DLD1 (cell line): ENCODE data around the gene ASRGL1.

Source experiments
- in situ Hi-C: cut with HindIII; loops from 2 replicates; pipeline ENCODE4 v1.10.0; 2017; ENCODE audit warnings: low sequenced_read_pairs

Gene ASRGL1

DNA sequence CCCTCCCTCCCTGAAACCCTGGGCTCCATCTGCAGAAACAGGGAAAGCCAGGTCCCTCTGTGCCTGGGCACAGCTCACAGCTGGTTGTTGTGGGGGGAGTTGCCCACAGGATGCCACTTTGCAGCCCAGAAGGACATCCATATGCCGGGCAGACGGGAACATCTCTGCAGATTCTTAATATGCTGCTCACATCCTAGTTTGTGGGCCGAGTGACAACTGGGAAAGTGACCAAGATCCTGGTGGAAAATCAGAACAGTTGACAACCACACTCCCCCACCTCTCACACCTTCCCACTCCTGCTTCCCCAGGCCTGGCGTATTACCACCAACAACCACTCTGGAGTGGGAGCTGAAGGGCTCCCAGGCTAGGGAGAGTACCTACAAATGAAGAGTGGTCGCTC is 74.3 kb downstream of the ASRGL1 start:
- in situ Hi-C loops = no loop called here

DNA sequence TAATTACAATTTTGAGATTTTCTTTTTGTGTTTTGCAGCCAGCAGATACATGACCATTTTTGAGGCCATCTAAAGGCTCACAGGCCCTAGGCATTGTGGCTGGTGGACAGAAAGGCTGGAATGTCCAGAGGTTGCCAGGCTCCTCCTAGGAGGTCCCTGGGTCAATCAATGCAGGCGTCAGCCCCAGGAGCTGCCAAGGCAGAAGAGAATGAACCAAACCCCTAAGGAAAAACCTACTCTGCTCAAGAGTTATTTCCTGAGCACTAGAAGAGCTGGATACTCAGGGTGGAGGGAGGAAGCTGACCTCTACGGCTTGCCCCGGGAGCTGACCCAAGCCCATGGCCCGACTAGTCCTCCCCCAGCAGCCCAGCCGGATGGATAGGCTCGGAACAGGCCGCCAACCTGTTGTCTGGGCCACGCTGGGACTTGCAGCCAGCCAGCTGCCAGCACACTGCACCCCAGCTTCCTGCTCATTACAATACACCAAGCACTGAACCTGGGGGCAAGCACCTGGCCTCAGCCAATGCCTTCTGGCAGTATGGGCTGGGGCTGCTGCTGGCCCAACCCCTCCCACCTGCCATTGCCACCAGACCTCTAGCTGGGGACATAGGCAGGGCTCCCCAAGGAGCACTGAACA is 75.9 kb downstream of the ASRGL1 start:
- in situ Hi-C loops = no loop called here

DNA sequence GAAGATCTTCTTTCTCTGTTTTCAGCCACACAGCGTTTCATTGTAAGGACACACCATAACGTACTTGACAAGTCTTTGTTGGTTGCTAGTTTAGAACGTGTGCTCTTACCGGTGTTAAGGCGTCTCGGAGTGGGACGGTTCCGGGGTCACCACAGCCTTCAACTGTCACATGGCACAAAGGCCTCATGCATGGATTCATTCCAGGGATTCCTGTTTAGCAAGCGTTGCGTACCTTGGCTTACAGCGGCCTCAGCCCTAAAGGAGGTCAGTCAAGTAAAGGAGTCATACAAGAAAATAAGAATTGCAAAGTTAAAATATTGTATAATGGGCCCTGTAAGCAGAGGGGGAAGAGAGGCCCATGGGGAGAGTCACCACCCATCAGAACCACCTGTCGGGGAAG is 79.3 kb downstream of the ASRGL1 start:
- in situ Hi-C loops = no loop called here

DNA sequence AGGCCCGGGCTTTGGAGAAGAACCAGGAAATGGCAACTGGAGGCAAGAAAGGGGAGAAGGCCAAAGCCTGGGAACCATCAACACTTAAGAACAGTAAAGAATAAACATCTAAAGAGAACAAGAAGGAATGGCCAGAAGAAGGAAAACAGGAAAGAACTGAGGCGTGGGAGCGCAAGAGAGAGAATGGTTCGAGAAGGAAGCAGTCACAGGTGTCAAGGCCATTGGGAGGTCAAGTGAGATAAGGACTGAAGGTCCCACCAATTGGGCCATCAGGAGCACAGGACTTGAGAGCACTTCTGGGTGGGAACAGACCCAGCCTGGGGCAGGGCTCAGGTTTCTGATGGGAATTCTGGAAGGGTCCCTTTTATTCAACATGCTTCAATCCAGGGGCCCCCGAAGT is 80.9 kb downstream of the ASRGL1 start:
- in situ Hi-C loops = no loop called here

DNA sequence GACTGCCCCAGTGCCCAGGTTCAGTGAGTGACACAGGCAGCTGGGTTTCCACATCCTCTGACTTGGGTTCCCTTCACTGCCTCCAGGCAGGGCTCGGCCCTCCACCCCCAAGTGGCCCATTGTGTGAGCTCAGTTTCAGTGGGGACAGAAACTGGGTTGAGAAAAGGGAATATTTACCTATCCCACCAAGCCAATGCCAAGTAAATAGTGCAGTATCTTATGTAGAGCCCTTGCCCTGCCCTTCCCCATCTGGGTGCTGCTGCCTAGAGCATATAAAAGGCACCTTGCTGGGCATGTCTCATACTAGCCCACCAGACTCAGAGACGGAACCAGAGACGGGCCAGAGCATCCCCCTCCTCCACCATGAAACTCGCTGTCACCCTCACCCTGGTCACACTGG is 81.5 kb downstream of the ASRGL1 start, which contains the start of gene SCGB1A1:
Gene SCGB1A1, plus strand, starts transcription at position 301 of the 400 bp plus-strand sequence. Its CDS starts 63 bp downstream, at position 364.
- in situ Hi-C loops = no loop called here

DNA sequence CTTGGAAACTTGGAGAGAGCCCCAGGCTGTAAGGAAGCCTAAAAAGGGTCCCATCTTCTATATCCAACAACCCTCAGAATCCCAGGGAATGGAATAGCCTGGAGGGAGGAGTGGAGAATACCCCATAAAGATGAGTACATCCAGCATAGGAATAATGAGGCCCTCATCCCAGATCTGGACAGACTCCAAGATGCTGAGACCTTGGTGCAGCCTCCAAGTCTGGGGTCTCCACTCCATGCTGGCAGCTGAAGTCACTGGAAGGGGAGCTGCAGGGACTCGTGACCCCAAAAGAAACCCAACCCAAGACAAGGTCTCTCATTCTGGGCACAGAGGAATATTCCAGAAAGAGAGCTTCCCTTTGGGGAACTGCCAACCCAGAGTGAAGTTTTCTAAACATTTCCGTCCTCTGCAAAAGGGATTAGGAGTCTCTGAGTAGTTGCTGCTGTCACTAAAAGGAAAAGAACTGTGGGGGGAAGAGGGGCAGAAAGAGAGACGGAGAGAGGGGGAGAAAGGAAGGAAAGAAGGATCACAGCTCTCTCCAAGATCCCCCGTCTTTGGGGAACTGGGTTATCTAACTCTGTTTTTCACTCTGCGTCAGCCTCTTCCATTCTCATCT is 82.2 kb downstream of the ASRGL1 start:
- in situ Hi-C loops = no loop called here

DNA sequence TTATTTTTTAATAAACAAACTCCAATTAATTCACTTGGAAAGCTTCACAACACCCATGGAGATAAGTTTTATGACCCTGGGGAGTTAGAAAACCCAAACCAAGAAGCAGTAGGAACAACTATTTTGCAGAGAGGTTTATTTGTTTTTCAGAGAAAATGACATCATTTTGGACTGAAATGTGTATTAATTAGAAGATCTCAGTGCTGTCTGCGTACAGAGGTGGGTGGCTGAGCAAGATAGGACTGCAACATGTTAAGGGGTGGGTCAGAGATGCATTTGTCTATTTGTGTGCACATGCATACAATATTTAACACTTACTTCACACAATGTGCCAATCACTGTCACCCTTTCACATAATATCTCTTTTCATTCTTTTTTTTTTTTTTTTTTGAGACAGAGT is 82.7 kb downstream of the ASRGL1 start:
- in situ Hi-C loops = loop anchor here (10.0 kb wide), 1 partner anchor 255 kb away; the partner anchor contains the start of genes LBHD1, UBXN1 and UQCC3

DNA sequence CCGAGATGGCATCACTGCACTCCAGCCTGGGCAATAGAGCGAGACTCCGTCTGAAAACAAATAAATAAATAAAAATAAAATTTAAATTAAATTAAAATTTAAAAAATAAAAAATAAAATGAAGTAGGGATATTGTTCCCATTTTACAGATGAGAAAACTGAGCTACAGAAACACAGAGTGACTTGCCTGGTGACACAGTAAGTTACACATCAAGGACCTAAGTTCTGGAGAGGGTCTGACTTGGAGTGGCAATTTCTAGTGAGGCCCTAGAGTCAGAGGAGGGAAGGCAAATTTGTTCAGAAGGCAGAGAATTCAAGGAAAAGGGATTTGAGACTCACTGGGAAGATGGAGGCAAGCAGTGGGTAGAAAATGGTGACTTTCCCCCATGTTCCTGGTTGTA is 83.6 kb downstream of the ASRGL1 start:
- in situ Hi-C loops = loop anchor here (10.0 kb wide), 1 partner anchor 254 kb away; the partner anchor contains the start of genes LBHD1, UBXN1 and UQCC3

DNA sequence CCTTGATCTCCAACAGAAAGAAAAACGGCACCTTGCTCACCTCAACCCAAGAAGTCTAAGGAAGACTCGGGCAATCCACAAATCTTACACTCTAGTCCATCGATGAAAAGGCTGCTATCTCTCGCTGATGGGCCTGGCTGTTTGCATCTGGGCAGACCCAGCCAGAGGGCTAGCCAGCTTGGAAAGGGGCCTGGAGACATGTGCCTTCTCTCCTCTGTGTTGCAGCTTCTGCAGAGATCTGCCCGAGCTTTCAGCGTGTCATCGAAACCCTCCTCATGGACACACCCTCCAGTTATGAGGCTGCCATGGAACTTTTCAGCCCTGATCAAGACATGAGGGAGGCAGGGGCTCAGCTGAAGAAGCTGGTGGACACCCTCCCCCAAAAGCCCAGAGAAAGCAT is 84.7 kb downstream of the ASRGL1 start:
- in situ Hi-C loops = loop anchor here (10.0 kb wide), 1 partner anchor 253 kb away; the partner anchor contains the start of genes LBHD1, UBXN1 and UQCC3

DNA sequence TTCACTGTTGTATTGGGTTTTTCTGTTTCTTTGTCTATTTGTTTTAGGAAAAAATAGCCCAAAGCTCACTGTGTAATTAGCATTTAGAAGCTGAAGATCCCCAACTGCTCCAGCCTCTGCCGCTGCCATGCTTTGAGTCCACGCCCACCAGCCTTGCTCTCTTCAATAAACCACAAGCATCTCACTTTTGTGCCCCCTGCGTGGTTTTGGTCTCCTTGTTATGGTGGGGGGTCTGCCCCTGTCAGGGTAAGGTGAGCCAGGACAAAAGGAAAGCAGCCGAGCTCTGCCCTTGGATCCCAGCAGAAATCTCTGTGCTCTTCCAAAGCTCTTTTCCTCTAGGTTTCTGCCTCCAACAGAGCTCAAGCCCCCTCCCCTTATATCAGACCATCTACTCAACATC is 85.8 kb downstream of the ASRGL1 start:
- in situ Hi-C loops = loop anchor here (10.0 kb wide), 1 partner anchor 252 kb away; the partner anchor contains the start of genes LBHD1, UBXN1 and UQCC3

DNA sequence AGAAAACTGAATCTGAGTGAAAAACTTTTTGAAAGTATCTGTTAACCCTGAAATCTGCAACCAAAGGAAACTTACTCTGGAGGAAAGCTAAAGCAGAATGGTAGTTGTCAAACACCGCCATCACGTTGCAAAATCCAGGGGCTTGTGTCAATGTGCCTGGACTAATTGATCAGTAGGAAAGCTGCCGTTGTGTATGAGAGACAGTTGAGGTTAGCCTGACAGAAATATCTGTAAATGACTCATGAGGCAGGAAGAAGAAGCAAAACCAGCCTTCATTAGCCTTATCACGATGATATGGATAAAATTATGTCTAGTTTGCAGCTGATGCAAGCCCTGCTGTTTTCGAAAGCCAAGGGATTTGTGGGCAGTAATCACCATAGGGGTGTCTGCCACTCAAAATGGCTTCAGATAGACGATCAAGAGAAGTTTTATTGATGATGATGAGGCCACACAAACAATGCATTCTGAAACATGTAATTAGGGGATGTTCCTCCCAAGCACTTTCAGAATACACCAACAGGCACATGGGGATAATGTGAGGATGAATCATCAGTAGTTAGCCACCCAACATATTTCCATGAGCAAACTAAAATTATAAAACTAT is 90.5 kb downstream of the ASRGL1 start:
- in situ Hi-C loops = loop anchor here (10.0 to 25.0 kb wide), 2 partner anchors 135 to 247 kb away; partner anchors contain the start of genes EEF1G, LBHD1, UBXN1 and UQCC3

DNA sequence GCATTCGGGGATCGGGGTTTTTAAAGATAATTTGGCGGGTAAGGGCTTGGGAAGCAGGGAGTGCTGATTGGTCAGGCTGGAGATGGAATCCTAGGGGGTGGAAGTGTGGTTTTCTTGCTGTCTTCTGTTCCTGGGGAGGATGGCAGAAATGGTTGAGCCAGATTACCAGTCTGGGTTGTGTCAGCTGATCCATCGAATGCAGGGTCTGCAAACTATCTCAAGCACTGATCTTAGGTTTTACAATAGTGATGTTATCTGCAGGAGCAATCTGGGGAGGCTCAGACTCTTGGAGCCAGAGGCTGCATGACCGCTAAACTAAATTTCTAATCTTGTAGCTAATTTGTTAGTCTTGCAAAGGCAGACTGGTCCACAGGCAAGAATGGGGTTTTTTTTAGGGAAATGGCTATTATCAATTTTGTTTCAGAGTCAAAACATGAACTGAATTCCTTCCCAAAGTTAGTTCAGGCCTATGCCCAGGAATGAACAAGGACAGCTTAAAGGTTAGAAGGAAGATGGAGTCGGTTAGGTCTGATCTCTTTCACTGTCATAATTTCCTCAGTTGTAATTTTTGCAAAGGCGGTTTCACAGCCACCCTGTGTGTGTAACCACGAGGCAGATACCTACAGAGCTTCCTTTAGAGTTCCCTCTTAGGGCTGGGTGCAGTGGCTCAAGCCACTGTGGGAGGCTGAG is 91.8 kb downstream of the ASRGL1 start:
- in situ Hi-C loops = loop anchor here (10.0 to 25.0 kb wide), 2 partner anchors 133 to 246 kb away; partner anchors contain the start of genes EEF1G, LBHD1, UBXN1 and UQCC3

DNA sequence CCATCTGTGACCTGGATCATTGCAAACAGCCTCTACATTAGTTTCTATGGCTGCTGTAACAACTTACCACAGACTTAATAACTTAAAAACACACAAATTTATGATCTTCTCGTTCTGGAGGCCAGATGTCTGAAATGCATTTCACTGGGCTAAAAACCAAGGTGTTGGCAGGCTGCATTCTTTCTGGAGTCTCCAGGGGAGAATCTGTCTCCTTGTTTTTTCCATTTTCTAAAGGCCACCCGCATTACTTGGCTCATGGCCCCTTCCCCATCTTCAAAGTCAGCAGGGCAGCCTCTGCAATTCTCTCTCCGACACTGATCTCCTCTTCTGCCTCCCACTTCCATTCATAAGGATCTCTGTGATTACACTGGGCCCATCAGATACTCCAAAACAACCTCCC is 93.2 kb downstream of the ASRGL1 start:
- in situ Hi-C loops = loop anchor here (25.0 kb wide), 1 partner anchor 132 kb away; the partner anchor contains the start of gene EEF1G

DNA sequence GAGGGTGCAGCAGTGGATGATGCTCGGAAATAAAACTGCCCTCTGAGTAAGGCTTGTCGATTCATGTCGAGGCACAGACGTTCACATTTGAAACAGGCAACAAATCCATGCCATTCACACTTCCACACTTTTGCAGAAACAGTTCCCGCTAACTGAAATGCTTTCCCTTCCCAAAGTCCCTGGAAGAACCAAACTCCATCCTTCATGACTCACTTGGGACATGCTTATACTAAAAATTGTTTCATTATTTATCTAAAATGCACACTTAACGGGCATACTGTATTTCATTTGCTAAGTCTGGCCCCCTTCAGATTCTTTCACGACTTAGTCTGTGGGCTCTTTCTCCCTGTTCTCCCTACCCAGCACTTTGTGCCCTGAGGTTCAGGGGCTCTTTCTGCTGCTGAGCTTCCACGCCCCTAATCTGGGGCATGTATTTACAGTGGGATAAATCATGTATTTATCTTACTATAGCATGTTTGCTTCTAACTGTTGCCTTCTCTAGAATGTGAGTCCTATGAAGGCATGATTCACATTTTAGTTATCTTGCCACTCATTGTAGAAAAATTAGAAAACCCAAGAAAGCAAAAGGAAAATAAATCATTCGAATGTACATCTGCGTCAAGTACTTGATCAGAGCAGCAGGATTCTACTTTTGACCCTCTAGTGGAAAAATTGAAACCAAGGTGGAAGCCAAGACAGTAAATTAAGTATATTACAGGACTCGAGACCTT is 94.1 kb downstream of the ASRGL1 start:
- in situ Hi-C loops = loop anchor here (25.0 kb wide), 1 partner anchor 131 kb away; the partner anchor contains the start of gene EEF1G

DNA sequence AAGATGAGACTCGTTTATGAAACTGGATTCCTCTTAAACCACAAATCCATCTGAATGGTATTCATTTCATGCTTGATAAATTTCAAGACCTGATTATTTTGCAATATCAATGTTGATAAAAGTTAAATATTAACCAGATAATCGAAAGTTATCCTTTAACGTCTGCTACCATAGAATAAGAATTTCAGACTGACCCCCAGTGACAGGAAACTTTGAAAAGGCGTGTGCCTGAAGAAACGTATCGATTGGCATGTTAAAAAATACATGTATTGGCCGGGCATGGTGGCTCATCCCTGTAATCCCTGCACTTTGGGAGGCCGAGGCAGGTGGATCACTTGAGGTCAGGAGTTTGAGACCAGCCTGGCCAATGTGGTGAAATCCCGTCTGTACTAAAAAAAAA is 95.4 kb downstream of the ASRGL1 start:
- in situ Hi-C loops = loop anchor here (25.0 kb wide), 1 partner anchor 130 kb away; the partner anchor contains the start of gene EEF1G

DNA sequence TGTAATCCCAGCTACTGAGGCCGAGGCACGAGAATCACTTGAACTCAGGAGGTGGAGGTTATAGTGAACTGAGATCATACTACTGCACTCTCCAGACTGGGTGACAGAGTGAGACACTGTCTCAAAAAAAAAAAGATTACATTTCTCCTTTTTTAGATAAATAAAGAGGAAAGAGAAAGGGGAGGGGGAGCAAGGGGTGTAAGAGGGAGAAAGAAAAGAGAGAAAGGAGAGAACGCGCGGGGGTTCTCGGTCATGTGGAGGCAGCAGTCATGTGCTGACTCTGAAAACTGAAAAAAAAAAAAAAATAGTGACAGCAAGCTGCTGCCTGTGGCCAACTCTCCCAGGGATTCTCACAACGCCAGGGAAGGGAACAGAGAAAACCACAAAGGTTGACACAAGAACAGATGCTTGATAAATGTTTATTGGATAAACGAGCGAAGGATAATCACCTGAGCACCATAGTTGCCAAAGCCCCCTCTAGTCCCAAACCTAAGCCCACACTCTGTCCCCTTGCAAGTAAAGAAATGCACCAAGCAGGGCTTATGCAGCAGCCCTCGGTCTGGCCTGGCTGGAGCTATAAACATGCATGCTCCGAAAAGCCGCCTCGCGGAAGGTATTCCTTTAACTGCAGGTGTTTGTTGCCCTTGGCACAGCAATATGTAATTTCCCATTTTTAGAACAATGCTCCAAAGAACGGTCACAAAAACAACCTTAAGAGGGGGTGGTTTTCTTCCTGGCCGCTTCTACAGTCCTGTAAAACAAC is 96.1 kb downstream of the ASRGL1 start:
- in situ Hi-C loops = loop anchor here (25.0 kb wide), 1 partner anchor 129 kb away; the partner anchor contains the start of gene EEF1G

DNA sequence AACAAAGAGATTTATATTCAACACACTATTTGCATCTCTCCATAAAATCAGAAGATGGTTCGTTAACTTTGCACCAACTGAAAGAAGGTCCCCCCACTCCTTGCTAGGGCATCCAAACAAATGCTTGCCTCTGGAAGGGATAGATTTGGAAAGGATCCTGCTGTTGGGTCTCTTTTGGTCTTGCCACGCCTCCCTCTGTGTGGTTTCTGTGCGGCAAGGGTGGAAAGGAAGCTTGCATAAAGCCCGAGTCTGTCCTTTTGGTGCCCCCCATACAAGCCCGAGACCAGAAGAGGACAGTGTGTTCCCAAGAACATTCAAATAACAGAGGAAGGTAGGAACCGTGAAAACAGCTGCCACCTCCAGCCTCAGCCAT is 96.6 kb downstream of the ASRGL1 start:
- in situ Hi-C loops = loop anchor here (25.0 kb wide), 1 partner anchor 128 kb away; the partner anchor contains the start of gene EEF1G

DNA sequence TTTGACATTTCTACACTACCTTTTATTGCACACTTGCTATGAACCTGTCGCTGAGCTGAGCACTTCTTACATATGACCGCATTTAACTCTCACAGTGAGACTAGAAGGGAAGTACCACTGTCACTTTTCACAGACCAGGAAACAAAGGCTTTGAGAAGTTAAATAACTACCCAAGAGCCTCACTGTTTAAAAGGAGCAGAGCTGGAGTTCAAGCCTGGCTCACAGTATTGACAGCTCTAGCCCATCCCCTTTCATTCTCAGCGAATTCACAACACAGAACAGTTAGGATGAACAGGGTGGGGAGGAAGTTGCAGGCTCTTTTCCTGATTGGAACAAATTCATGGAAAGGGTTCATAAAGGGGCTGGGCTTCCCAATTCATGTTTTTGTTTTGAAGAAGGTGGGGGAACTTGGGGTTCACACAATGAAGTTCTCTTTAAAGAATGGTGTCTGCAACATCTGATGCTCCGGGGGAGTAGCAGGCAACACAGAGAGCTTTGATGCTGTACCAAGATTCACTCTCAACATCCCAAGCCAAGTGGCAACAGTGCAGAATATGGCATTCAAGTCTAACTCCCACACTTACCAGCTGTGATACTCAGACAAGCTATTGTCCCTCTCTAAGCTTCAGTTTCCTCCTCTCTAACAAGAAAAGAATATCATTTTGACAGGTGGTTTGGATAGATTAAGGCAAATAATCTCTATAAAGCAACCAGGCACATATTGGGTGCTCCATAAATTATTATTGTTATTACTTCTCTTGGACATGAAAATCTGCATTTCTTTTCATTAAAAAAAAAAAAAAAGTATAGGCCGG is 98.8 kb downstream of the ASRGL1 start:
- in situ Hi-C loops = loop anchor here (25.0 kb wide), 1 partner anchor 126 kb away; the partner anchor contains the start of gene EEF1G
